Endothelial cell (in vitro differentiated cells): Measurements from ENCODE around the gene HSPB9. TPM values are rescaled to one million over a fixed set of nuclear protein-coding genes. Genes with fewer than 3 reads are reported as not detected.

ENCODE experiments used
- DNase-seq: peaks from one replicate; pipeline ENCODE4 v3.0.0; 2021; ENCODE audit warnings: low spot score
- H3K27ac Mint-ChIP-seq: one replicate; pipeline ENCODE4 v1.8.0; 2021; ENCODE audit warnings: mixed read lengths, inconsistent platforms; ENCODE audit not compliant: unreplicated experiment
- H3K27me3 Mint-ChIP-seq: one replicate; pipeline ENCODE4 v1.8.0; 2021; ENCODE audit warnings: mild to moderate bottlenecking, moderate library complexity, mixed read lengths, inconsistent platforms; ENCODE audit not compliant: unreplicated experiment
- H3K36me3 Mint-ChIP-seq: one replicate; pipeline ENCODE4 v1.8.0; 2021; ENCODE audit warnings: mild to moderate bottlenecking, low read depth, mixed read lengths, inconsistent platforms; ENCODE audit not compliant: unreplicated experiment
- H3K4me1 Mint-ChIP-seq: one replicate; pipeline ENCODE4 v1.8.0; 2021; ENCODE audit warnings: mild to moderate bottlenecking, mixed read lengths, inconsistent platforms; ENCODE audit not compliant: unreplicated experiment
- H3K4me3 Mint-ChIP-seq: one replicate; pipeline ENCODE4 v1.8.0; 2021; ENCODE audit warnings: mild to moderate bottlenecking, mixed read lengths, inconsistent platforms; ENCODE audit not compliant: unreplicated experiment
- H3K9me3 Mint-ChIP-seq: one replicate; pipeline ENCODE4 v1.8.0; 2021; ENCODE audit warnings: mixed read lengths, inconsistent platforms; ENCODE audit not compliant: unreplicated experiment
- total RNA-seq: library from RNA; stranded (reverse); fragmentation: NEBNext Ultra II Directional; extraction: Animal tissue kit (Norgen Biotek cat#: 25700); gene quantifications from one replicate; pipeline ENCODE4 v1.2.1, GENCODE V29; 2021; ENCODE audit not compliant: unreplicated experiment
- TF ChIP-seq, protein P1 (sequence below): fragments of 200-600 bp; sonication (generic); IDR thresholded peaks from one replicate; pipeline ENCODE4 v1.5.0; 2021; ENCODE audit warnings: antibody characterized with exemption; ENCODE audit not compliant: unreplicated experiment

HSPB9 gene
- total RNA-seq, 1 donor from 2014 or later = not detected

DNA sequence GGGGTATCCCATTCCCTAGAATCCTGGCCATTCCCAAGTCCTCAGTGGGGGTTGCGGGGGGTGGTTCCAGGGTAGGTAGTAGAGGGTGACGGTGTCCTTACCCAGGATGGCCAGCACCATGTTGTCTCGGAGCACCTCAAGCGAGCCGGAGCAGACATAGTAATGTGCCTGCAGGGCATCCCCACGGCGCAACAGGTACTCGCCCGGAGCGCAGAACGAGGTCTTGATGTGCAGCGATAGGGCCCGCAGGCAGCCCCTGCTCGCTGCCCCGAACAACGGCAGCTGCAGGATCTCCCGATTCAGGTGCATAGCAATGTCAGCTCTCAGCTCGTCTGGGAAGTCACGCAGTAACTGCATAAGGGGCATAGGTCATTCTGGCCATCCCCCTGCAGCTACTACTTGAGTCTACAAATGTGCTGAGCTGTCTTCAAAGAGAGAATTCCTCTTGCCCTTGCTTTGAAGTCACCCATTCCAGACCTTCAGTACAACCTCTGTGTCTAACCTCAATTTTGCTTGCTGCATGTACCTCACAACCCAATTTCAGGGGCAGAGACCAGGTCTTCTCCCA lies 43.7 kb downstream of the HSPB9 start:
- DNase-seq = no peak
- no peaks in the 10 kb centered on the region for H3K9me3 Mint-ChIP-seq
- peaks cover 8% of the 10 kb centered on the region for H3K4me1 Mint-ChIP-seq
- H3K36me3 Mint-ChIP-seq = no peaks in the 10 kb centered on the region
- H3K27ac Mint-ChIP-seq = no peak overlapping the region
- TF ChIP-seq, protein P1, sequence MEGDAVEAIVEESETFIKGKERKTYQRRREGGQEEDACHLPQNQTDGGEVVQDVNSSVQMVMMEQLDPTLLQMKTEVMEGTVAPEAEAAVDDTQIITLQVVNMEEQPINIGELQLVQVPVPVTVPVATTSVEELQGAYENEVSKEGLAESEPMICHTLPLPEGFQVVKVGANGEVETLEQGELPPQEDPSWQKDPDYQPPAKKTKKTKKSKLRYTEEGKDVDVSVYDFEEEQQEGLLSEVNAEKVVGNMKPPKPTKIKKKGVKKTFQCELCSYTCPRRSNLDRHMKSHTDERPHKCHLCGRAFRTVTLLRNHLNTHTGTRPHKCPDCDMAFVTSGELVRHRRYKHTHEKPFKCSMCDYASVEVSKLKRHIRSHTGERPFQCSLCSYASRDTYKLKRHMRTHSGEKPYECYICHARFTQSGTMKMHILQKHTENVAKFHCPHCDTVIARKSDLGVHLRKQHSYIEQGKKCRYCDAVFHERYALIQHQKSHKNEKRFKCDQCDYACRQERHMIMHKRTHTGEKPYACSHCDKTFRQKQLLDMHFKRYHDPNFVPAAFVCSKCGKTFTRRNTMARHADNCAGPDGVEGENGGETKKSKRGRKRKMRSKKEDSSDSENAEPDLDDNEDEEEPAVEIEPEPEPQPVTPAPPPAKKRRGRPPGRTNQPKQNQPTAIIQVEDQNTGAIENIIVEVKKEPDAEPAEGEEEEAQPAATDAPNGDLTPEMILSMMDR = no peak
- peaks cover 14% of the 10 kb centered on the region for H3K27me3 Mint-ChIP-seq
- H3K4me3 Mint-ChIP-seq = no peak overlapping the region

- no peak overlapping the region for H3K27ac Mint-ChIP-seq
- peaks cover 18% of the 10 kb centered on the region for H3K27me3 Mint-ChIP-seq
- H3K4me1 Mint-ChIP-seq = peaks cover 10% of the 10 kb centered on the region
- TF ChIP-seq, protein P1 = no peak
- no peak for DNase-seq
- peak overlapping the region; percentile 28 for H3K4me3 Mint-ChIP-seq
- no peaks in the 10 kb centered on the region for H3K36me3 Mint-ChIP-seq
- H3K9me3 Mint-ChIP-seq = no peaks in the 10 kb centered on the region
These were observed 45.2 kb downstream of the HSPB9 start for GRCh38 chr17:42167807-42168206.

- H3K27ac Mint-ChIP-seq = no peak overlapping the region
These were observed 46.7 kb downstream of the HSPB9 start for GRCh38 chr17:42169351-42169750.

DNA sequence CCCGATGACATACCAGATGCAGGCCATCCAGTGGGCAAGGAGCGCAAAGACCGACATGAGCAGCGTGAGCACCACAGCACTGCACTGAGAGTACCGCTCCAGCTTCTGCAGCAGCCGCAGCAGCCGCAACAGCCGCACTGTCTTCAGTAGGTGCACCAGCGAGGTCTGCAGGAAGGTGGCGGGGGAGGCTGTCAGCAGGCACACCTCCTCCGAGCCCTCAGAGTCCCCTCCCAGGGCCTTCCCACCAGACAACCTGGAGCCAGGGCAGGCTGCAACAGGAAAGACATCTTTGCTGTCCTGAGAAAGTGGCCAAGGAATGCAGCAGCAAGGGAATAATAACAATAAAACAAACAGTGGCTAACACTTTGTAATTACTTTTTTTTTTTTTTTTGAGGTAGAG lies 49.2 kb downstream of the HSPB9 start:
- H3K4me3 Mint-ChIP-seq = no peak overlapping the region
- peaks cover 5% of the 10 kb centered on the region for H3K36me3 Mint-ChIP-seq
- peaks cover 8% of the 10 kb centered on the region for H3K4me1 Mint-ChIP-seq
- no peak for DNase-seq
- TF ChIP-seq, protein P1 = no peak
- H3K27me3 Mint-ChIP-seq = peaks cover 24% of the 10 kb centered on the region
- H3K27ac Mint-ChIP-seq = no peak overlapping the region
- H3K9me3 Mint-ChIP-seq = no peaks in the 10 kb centered on the region

More at GRCh38 chr17:42169351-42169750, 46.7 kb downstream of the HSPB9 start:
- no peaks in the 10 kb centered on the region for H3K36me3 Mint-ChIP-seq
- peak overlapping the region; percentile 47 for H3K4me3 Mint-ChIP-seq
- H3K4me1 Mint-ChIP-seq = peaks cover 10% of the 10 kb centered on the region
- peaks cover 16% of the 10 kb centered on the region for H3K27me3 Mint-ChIP-seq
- TF ChIP-seq, protein P1 = no peak
- no peaks in the 10 kb centered on the region for H3K9me3 Mint-ChIP-seq
- no peak for DNase-seq

Other genes with a start within 250 kb of the HSPB9 start
- gene ACLY, start 203.9 kb upstream of the HSPB9 start, total RNA-seq = 376 TPM
- 2.2 TPM for gene ODAD4, start 192.2 kb upstream of the HSPB9 start, total RNA-seq
- 82.1 TPM for gene CNP, start 156.0 kb upstream of the HSPB9 start, total RNA-seq
- 92.8 TPM for gene DNAJC7, start 105.4 kb upstream of the HSPB9 start, total RNA-seq
- gene NKIRAS2, start 102.7 kb upstream of the HSPB9 start, total RNA-seq = 67.4 TPM
- 1.6 TPM for gene C17orf113, start 72.2 kb upstream of the HSPB9 start, total RNA-seq
- 1.3 TPM for gene ZNF385C, start 24.3 kb upstream of the HSPB9 start, total RNA-seq
- 0.41 TPM for gene DHX58, start 10.1 kb upstream of the HSPB9 start, total RNA-seq
- 22.8 TPM for gene KAT2A, start 1.4 kb upstream of the HSPB9 start, total RNA-seq
- gene RAB5C, start 32.2 kb downstream of the HSPB9 start, total RNA-seq = 144 TPM
- gene KCNH4, start 58.3 kb downstream of the HSPB9 start, total RNA-seq = 0.08 TPM
- gene HCRT, start 62.6 kb downstream of the HSPB9 start, total RNA-seq = not detected
- 7.2 TPM for gene GHDC, start 71.7 kb downstream of the HSPB9 start, total RNA-seq
- 40.2 TPM for gene STAT5B, start 153.6 kb downstream of the HSPB9 start, total RNA-seq
- gene STAT5A, start 165.7 kb downstream of the HSPB9 start, total RNA-seq = 67.2 TPM